CD4-positive, alpha-beta T cell treated with Interleukin-15 for 1 hour (primary cell): ENCODE results near the gene ITPK1.
"Not testable (repeated sequence)": the region's sequence is repeated elsewhere in the genome, so short reads cannot be mapped to it uniquely, and the experiment has no call there.

ENCODE experiments used
- DNase-seq: peaks from one replicate; pipeline ENCODE4 v3.0.0-alpha.2; 2020

ITPK1 gene

GRCh38 chr14:93082576-93083001 is 33.1 kb downstream of the ITPK1 start:
- DNase-seq, result no peak

DNA sequence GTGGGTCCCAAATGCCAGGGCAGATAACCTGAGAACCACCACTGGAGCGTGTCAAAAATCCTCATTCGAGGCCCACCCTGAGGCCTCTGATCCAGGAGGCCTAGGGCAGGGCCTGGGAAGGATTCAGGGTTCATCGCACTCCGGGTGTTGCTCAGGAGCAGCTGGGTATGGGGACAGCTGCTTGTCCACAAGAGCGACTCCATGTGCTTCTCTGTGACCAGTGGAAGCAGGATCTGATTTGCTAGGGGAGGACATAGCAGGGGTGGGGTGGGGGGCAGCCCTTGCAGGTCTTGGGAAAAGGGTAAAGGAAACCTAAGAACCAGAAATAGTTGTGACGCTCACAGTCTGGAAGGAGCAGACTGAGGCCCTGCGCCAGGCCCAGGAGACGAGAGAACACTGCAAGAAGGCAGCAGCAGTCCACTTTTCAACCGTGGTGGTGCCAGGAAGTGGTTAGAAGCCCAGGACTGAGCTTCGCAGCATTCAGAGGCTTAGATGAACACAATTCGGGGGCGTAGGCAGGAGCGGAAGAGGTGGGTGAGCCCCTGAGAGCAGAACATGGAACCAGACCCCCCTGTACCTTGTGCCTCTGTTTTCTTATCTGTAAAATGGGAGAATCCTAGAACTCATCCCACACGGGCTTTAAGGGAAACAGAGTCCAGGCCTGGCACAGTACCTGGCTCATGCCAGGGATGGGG is 33.7 kb downstream of the ITPK1 start:
- DNase-seq, result peak; percentile 21

DNA sequence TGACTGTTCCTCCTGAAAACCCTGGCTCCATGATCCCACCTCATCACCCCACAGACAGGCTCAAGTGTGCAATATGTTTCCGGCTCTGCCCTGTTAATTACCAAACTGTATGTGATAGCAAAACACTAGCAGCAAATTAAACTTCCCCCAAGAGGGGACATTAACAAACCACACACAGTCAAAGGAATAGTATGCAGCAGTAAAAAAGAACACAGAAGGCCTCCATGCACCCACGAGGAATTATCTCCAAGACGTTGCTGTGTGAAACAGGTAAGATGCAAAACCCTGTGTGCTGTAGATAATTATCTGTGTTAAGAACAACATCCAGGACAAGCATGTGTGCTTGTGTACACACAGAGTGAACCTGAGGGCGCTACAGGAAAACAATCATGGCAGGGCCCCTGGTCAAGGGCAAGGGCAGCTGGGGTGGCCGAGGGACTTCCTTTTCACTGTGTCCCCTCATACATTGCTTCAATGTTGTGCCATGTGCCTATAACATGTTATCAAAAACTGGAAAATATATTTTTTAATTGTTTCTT is 35.8 kb downstream of the ITPK1 start:
- DNase-seq, result no peak

GRCh38 chr14:93079321-93079720 is 36.4 kb downstream of the ITPK1 start:
- no peak for DNase-seq

DNA sequence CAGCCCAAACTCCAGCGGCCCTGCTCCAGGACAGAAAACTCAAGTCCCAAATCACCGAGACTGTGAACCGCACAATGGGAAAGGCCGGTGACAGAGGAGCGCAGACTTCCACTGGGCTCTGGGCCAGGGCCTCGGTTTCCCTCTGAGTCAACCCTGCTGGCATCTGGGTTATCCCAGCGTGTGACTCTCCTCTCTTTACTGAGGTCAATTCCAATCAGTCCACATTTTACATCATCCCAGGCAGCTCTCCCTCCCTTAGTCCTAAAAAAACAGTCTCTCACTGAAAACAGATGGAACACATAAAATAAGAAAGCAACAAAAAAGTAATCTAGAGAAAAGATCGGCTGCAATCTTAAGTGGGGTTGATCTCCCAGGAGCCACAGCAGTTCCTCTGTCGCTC is 36.9 kb downstream of the ITPK1 start:
- DNase-seq, result no peak

DNA sequence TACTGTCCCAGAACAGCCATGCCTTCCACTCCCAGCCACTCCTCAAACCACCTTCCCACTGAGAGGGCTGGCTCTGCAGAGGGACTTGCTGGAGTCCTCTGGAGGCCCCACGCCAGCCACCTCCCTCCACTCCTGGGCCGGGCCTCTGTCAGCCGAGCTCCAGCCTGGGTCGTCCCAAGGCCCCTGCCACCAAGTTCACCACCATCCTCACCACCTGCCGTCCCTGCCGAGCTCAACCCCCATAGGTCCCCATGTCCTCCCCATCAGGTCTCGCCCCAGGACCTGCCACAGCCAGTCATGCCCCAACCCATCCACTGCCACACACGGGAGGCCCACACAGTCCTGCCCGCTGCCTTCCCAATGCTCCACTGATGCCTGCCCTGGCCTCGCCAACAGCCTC is 39.0 kb downstream of the ITPK1 start:
- no peak for DNase-seq

DNA sequence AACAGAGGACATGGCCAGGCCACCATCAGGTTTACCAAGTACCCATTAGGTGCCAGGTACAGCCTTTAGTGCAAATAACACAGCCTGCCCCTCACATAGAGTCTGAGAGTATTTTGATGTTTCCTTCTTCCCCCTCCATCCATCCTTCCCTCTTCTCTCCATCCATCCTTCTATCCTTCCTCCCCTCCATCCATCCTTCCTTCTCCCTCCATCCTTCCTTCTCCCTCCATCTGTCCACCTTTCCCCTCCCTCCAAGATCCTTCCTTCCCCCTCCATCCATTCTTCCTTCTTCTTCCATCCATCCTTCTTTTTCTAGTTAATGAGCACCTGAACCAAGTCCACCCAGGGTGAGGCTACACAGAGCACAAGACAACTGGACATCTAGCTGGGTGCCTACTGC is 39.8 kb downstream of the ITPK1 start:
- no peak for DNase-seq

GRCh38 chr14:93073910-93074769 is 41.6 kb downstream of the ITPK1 start:
- DNase-seq, result peak; percentile 51

- peak; percentile 32 for DNase-seq
These were observed 42.4 kb downstream of the ITPK1 start for GRCh38 chr14:93073358-93073707.

DNA sequence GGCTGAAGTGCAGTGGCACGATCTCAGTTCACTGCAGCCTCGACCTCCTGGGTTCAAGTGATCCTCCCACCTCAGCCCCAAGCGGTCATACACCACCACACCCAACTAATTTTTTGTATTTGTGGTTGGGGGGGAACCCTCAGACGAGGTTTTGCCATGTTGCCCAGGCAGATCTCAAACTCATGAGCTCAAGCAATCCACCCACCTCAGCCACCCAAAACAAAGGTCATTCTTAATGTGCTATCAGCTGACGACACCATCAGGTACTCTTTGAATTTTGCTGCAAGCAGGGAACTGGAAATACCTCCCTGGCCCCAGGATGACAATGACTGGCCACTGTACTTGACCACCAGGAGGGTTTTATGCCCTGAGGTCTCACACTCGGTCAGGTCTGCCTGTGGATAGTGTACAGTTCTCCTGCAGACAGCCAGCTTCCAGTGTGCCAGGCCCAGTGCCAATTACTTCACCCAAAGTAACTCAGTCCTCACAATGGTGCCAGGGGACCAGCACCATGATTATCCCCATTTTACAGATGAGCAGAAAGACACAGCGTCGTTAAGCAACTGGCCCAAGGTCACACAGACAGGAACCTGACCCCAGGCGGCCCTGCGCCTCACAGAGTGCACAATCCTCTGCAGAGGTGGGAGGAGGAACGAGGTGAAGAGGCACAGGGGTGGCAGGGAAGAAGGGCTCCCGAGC is 42.9 kb downstream of the ITPK1 start:
- no peak for DNase-seq

DNA sequence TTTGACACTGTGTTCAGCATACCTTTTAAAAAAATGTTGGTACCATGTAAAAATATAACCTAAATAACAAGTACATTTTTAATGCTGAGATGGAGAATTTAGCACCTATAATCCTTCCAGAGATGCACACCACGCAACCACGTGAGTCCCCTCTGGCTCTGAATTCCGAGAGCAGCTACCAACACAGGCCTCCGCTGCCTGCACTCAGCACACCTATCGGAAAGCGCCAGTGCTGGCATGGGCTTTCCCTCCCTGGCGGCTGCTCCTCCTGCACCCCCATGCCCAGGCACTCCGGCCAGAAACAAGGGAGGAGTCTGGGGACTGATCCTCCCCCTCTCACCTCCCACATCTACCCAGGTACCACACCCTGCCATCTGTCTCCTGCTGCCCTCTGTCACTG is 47.0 kb downstream of the ITPK1 start:
- no peak for DNase-seq

DNA sequence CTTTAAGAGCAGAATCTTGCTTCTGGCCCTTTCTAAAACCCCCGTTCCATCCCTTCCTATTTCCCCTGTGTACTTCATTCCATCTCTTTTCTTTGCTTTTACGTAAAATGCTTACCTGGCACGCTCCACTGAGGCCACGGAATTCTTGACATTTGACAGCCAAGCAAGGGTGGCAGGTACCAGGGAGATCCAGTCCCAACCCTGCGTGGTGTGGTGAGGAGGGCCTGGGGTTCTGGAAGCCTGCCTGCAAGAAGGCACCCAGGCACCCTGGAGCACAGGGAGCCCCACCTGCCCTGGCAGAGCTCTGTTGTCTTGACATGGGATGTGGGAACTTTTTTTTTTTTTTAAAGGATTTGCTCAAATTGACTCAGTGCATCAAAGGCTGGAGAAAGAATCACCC is 48.6 kb downstream of the ITPK1 start:
- no peak for DNase-seq

DNA sequence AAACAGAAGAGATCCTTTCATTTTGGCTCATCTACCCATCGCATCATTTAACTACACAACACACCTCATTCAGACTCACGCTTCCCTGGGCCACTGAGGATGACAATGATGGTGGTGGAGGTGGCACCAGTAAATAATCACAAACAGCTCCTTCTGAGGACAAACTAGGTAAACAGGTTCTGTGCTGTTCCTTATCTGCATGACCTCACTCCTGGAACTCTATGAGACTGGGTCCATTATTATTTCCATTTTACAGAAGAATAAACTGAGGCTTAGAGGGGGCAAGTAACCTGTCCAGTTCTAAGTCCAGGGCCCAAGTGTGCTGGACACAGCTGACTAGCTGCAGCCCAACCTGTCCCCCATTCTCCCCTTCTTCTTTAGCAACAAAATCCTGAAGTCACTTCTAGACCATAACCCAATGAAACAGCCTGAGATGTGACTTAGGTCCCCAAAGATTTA is 50.4 kb downstream of the ITPK1 start:
- DNase-seq, result no peak

DNA sequence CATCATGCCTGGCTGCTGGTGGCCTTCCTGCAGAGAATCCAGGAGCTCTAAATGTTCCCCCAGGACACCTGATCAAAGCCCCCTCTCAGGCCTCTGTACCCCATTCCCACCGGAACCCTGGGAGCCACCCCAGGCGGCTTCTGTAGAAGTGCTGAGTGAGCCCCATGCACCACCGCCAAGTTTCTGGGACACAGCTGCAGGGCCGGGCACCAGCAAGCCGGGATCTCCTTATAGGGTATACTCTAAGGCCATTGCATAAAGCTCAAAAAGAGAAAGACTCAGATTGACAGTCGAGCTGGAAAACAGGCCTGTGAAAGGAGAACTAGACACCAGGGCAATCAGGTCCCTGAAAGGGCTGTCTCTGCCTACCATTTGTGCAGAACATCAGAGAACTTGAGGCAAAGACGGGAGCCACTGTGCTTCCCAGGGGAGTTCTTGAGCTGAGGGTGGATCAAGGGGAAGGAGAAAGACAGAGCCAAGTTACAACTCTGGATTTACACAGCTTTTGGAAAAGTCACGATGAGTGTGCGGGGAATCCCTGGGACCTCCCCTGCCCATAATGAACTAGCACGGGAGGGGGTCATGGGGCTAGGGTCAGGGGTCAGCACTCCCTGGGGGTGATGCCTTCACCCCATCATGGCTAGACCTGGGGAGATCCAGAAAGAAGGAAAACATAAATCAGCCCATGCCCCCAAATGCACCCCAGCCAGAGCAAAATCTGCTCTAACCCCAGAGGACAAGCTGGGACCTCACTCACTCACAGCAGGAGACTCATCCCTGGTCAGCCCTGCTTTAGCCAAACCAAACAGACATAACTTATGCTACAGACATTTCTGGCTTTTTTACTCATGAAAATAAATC is 51.1 kb downstream of the ITPK1 start:
- DNase-seq, result no peak

- DNase-seq, result no peak
These were observed 52.3 kb downstream of the ITPK1 start for GRCh38 chr14:93063393-93063792.

DNA sequence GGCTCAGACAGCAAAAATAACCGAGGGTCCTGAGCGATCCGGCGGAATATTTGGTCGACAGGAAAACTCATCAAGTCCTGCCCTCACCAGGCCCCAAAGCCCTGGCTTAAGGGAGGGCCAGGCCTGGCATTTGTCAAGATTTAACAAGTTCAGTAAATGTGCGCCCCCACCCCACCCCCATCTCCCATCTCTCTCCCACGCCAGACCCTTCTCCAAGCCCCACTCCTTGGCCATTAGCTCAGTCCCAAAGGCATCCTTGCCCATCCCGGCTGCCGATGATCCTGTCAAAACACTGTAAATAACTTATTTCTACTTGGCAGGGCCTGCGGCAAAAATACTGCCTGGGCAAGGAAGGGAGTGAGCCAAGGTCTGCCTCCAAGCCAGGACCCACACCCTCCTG is 52.8 kb downstream of the ITPK1 start:
- DNase-seq, result no peak

GRCh38 chr14:93062013-93062412 is 53.7 kb downstream of the ITPK1 start:
- not testable (repeated sequence) for DNase-seq

GRCh38 chr14:93061380-93062012 is 54.2 kb downstream of the ITPK1 start:
- no peak for DNase-seq

DNA sequence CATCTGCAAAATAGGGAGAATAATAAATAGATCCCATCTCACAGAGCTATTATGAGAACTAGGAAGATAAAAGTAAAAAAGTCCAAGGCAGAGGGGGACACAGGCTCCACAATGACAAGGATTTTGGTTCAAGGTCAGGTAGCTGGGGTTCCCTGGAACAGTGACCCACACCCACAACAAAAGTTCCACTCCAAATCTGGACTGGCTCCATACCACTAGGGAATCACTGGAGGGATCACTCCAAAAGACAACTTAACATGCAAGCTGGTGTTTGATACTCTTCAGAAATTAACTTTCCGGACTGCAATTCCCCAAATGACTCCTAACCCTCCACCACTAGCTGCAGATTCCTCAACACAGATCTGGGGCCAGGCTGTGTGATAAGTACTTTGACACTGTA is 54.9 kb downstream of the ITPK1 start:
- DNase-seq, result no peak

DNA sequence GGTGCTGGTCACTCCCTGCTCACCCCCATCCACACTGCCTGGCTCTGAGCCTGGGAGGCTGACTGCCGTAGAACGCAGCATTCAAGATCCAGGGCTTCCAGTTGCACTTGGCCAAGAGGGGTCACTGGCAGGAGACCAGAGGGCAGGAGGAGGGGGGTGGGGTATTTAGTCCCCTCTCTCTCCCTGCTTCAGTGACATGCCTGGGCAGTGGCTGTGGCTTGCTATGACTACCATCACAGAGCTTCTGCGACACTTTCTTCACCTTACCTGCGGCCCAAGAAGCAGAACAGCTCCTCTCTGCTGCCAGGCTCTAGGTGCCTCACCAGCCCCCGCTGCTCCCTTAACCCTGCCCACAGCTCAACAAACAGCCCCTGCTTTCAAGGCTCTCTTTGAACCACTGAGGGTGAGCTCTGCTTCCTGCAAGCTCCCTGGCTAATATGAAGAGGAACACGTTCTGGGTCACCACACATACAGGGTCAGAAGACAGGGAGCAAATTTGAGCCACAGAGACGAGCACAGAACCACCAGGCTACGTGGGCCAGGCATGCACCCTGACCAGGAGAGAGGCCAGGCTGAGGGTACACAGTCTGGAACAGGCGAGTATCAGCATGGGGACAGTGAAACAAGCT is 55.7 kb downstream of the ITPK1 start:
- no peak for DNase-seq

DNA sequence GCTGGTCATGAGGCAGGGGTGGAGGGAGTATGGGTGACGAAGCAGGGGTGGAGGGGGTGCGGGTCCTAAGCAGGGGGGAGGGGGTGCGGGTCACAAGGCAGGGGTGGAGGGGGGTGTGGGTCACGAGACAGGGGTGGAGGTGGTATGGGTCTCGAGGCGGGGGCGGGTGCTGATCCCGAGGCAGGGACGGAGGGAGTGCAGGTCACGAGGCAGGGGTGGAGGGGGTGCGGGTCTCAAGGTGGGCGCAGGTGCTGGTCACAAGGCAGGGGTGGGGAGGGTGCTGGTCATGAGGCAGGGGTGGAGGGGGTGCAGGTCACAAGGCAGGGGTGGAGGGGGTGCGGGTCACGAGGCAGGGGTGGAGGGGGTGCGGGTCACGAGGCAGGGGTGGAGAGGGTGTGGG is 56.5 kb downstream of the ITPK1 start:
- no peak for DNase-seq
